ENCODE measurements around the gene PARP1. TPM values are rescaled to one million over a fixed set of nuclear protein-coding genes. Genes with fewer than 3 reads are reported as not detected.

The PARP1 gene
- total RNA-seq, 4 donors from 2014 or later, result 40.4 to 72.2 (median 51.1) TPM

DNA sequence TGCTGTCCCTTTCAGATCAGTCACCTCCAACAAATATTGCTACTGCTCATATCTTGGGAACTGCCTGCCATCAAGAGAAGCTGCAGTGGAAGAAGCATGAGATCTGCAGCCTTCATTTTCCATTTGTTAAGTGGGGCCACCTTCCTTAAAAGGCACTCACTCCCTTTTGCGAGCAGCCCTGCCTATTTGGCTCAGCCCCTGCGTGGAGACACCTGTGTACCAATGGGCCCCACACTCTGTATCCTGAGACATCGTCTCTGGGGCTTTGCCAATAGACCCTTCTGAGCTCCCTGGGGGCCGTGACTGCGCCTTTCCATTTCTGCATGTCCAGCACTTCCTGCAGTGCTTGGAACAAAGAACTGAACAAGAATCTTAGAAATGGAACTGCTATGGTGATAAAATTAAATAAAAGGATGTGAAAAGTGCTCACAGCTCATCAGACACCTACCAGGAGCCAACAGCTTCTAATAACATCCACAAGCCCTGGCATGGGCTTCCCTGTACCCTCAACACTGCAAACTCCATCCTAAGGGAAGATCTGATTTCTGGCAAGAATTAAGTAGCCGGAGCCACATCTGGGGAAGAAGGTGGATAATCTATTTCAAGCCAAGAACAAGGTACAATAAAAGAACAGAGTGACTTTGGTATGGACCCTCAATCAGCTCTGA, 36.7 kb downstream of the PARP1 start:
- TF ChIP-seq, protein P1, sequence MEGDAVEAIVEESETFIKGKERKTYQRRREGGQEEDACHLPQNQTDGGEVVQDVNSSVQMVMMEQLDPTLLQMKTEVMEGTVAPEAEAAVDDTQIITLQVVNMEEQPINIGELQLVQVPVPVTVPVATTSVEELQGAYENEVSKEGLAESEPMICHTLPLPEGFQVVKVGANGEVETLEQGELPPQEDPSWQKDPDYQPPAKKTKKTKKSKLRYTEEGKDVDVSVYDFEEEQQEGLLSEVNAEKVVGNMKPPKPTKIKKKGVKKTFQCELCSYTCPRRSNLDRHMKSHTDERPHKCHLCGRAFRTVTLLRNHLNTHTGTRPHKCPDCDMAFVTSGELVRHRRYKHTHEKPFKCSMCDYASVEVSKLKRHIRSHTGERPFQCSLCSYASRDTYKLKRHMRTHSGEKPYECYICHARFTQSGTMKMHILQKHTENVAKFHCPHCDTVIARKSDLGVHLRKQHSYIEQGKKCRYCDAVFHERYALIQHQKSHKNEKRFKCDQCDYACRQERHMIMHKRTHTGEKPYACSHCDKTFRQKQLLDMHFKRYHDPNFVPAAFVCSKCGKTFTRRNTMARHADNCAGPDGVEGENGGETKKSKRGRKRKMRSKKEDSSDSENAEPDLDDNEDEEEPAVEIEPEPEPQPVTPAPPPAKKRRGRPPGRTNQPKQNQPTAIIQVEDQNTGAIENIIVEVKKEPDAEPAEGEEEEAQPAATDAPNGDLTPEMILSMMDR (IDR thresholded peaks at IDR 0.05; ENCODE audit: low read depth), result no peak

DNA sequence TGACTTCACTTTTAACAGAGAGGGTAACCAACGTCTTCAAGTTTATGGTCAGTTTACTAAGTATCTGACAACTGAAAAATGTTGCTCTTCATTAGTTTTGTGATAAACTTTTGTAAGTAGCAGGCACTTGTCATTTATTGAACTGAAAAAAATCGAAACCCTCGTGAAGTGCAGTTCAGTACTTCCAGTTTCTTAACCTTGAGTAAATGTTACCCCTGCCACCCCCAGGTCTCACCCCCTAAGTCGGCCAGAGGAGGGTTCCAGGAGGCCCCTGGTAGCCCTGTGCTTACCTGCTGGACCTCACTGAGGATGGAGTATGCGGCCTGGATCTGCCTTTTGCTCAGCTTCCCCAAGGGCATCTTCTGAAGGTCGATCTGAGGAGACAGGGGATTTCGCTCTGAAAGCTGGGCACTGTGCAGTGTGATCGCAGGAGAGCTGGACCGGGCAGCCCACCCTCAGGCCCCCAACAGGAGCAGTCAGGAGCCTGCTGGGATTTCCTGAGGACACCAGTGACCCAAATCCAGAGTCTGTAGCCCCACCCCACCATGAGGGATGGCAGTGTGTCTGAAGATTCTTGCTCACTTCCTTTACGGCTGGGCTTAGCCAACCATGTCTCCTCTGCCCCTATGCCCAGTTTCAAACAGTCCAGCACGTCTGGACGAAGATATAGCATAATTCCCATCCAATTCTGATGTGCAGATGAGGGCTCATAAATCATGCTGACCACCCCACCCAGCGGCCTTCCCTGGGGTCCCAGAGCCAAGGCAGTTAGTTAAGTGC, 37.6 kb downstream of the PARP1 start:
- TF ChIP-seq, protein P1 (IDR thresholded peaks at IDR 0.05; ENCODE audit: low read depth), result no peak

DNA sequence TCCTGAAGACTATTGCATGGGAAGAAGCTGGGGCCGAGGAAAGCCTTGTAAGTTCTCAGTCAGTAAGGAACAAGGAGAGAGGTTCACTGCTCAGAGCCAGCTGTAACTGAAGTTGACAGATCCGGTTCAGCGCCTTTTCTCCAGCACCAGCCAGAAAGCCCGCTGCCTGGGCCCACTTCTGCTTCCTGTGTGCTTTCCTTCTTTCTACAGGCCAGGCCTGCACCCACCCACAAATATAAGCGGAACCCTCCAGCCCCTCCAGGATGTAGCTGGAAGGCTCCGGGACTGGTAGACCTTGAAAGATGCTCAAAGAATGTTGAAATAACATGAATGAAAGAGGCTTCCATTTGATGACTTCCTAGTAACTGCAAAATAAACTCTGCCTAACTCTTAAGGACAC, 38.8 kb downstream of the PARP1 start:
- TF ChIP-seq, protein P1 (IDR thresholded peaks at IDR 0.05; ENCODE audit: low read depth), result no peak

DNA sequence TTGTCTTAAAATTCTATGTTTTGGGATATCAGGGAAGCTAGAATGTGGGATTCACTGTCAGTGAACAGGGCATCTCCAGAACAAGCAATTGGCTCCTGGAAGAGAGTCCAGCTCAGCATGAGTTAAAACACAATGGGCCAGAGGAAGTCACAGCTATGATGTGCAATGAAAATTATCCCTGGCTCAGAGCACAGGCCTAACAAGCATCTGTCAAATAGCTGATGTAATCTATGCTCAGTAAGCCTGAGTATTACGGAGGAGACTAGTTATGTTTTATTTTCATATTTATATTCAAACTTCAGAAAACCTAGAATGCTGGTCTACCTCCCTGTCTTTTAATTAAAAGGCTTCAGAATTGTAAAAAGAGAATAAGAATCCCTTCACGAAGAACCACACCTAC, 41.6 kb downstream of the PARP1 start:
- TF ChIP-seq, protein P1 (IDR thresholded peaks at IDR 0.05; ENCODE audit: low read depth), result no peak

DNA sequence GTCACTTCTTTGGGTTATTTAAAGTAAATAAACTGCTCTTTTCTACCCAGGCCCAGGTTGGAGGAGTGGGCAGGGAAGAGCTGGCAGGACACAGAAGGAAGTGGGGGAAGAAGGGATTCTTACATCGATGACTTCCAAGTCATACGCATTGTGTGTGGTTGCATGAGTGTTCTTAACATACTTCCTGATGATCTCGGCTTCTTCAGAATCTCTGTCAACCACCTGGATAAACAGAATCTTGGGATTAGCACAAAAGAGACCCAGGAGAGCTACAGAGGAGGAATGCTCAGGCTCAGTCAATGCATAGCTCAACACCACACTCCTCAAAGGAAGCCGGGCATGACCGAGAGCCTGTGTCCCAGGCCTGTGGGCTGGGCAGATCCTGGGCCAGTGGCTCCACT, 42.1 kb downstream of the PARP1 start:
- TF ChIP-seq, protein P1 (IDR thresholded peaks at IDR 0.05; ENCODE audit: low read depth), result no peak

DNA sequence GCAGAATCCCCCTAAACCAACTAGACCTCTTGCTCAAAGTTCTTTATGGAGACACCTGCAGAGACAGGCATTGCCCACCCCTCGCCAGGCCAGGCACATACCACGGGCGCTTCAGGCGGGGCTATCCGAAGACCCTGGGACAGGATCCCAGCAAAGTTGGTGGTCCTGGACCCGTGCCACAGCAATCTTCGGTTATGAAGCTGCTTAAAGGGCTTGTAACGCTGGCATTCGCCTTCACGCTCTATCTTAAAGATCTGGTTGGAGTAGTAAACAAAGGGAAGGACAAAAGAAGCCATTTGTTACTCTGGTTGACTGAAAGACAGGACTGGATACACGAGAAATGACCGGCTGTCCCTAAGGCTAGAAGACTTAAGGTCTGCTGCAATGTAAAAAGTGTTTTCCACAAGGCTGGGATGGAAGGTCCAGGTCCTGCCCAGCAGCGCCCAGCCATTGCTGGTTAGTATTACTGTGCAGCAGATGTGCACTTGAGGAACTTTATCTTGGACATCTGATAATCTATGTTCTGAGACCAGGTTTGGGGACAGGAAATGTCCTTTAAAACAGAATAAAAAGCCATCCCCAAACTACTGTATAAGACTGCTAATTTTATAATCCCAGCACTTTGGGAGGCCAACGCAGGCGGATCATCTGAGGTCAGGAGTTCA, 42.9 kb downstream of the PARP1 start:
- TF ChIP-seq, protein P1 (IDR thresholded peaks at IDR 0.05; ENCODE audit: low read depth), result no peak

DNA sequence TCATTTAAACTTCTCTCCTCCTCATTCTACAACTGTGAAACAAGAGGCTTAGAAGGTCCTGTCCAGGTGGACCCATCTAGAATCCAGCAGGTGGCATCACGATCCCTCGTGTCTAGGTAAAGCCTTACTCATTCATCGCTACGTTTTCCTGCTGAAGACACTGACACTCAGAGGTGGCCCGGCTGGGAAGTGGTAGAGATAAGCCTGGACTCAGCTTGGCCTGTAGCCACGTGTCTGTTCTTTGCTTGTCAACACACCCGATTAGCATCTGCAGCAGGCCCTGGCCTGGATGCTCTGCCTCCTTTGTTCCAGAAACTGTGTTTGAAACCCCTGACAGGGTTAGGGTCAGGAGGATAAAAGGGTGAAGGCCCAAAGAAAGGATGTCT, 43.4 kb downstream of the PARP1 start:
- TF ChIP-seq, protein P1 (IDR thresholded peaks at IDR 0.05; ENCODE audit: low read depth), result no peak

Measured in subcutaneous adipose tissue (tissue), 4 donors.